ENCODE results near the gene MAD1L1. TPM values are rescaled to one million over a fixed set of nuclear protein-coding genes. Genes with fewer than 3 reads are reported as not detected.

MAD1L1 gene
- total and polyA plus RNA-seq, 2 donors (not counting 3 experiments of a cell fraction or from before 2014, with no cell fraction given) = 34.1 to 42.3 TPM

DNA sequence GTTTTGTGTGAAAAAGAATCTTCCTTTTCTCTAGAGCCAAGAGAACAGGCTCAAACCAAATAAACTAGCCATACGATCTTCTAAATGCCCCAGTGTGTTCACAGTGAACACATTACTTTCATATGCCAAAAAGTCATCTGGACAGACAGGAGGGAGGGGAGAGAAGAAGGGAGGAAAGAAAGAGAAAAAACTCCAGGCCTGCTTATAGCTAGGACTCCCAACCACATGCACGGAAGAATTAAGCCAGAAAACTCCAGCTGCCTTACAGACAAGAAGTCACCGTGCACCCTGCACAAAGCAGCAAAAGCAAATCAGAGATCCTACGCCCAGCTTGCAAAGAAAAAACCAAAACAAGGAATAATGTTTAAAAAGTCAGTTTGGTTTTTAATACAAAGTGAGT, 47.2 kb upstream of the MAD1L1 start:
- POLR2A ChIA-PET = no interaction called here
- H3K36me3 ChIP-seq (ENCODE audit: control insufficient read depth in 2 of 2, extremely low read depth in 1 of 2, insufficient read depth in 2 of 2, low read length in 2 of 2) = no peaks in the 10 kb centered on the region

GRCh38 chr7:2278026-2278425, 45.3 kb upstream of the MAD1L1 start:
- FAIRE-seq = no peak
- H3K9me1 ChIP-seq (replicated peaks; ENCODE audit: control insufficient read depth, extremely low read depth, insufficient read depth, low read length) = no peaks in the 10 kb centered on the region
- H4K20me1 ChIP-seq (replicated peaks; ENCODE audit: control insufficient read depth, extremely low read depth, insufficient read depth, low read length) = no peaks in the 10 kb centered on the region
- no peak for TF ChIP-seq MYC (IDR thresholded peaks at IDR 0.05; ENCODE audit: low read depth, low read length)
- no peak for TF ChIP-seq JUN (IDR thresholded peaks at IDR 0.05; ENCODE audit: borderline replicate concordance, insufficient read depth, insufficient read length, low read depth)
- TF ChIP-seq POLR2A (IDR thresholded peaks at IDR 0.05; ENCODE audit: low read depth, low read length) = no peak
- no peak for TF ChIP-seq FOS (IDR thresholded peaks at IDR 0.05; ENCODE audit: borderline replicate concordance, insufficient read depth, low read length)
- TF ChIP-seq, protein P1, sequence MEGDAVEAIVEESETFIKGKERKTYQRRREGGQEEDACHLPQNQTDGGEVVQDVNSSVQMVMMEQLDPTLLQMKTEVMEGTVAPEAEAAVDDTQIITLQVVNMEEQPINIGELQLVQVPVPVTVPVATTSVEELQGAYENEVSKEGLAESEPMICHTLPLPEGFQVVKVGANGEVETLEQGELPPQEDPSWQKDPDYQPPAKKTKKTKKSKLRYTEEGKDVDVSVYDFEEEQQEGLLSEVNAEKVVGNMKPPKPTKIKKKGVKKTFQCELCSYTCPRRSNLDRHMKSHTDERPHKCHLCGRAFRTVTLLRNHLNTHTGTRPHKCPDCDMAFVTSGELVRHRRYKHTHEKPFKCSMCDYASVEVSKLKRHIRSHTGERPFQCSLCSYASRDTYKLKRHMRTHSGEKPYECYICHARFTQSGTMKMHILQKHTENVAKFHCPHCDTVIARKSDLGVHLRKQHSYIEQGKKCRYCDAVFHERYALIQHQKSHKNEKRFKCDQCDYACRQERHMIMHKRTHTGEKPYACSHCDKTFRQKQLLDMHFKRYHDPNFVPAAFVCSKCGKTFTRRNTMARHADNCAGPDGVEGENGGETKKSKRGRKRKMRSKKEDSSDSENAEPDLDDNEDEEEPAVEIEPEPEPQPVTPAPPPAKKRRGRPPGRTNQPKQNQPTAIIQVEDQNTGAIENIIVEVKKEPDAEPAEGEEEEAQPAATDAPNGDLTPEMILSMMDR (IDR thresholded peaks at IDR 0.05; ENCODE audit: extremely low read depth in 1 of 2, insufficient read depth in 1 of 2, low read depth in 1 of 2, low read length in 2 of 2) = no peak
- TF ChIP-seq, protein P2, sequence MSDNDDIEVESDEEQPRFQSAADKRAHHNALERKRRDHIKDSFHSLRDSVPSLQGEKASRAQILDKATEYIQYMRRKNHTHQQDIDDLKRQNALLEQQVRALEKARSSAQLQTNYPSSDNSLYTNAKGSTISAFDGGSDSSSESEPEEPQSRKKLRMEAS (IDR thresholded peaks at IDR 0.05; ENCODE audit: insufficient read depth, insufficient read length) = no peak
- no peak for TF ChIP-seq EZH2 (IDR thresholded peaks at IDR 0.05; ENCODE audit: borderline replicate concordance, low read depth, low read length, severe bottlenecking)
- TF ChIP-seq POLR2AphosphoS5 (IDR thresholded peaks at IDR 0.05; ENCODE audit: insufficient read depth, low read depth, low read length) = no peak
- no peak for TF ChIP-seq GATA2 (IDR thresholded peaks at IDR 0.05; ENCODE audit: insufficient read depth, insufficient read length, low read depth, low read length)
- BruUV-seq (replicated peaks) = no TSS peak
- intact Hi-C loops (cut with micrococcal nuclease) (no loop called here), dilution Hi-C loops (cut with MboI; ENCODE audit: extremely low pct_ligation_motif_present, low sequenced_read_pairs) (no loop called here)
- CTCF ChIA-PET = no interaction called here
- H3K9me3 ChIP-seq (replicated peaks; ENCODE audit: control insufficient read depth, insufficient read depth, low read length) = no peaks in the 10 kb centered on the region
- no peaks in the 10 kb centered on the region for H3K79me2 ChIP-seq (ENCODE audit: control insufficient read depth, insufficient read depth, low read length)
- peaks cover 0 to 6% of the 10 kb centered on the region in 2 experiments for H3K36me3 ChIP-seq (ENCODE audit: control insufficient read depth in 2 of 2, extremely low read depth in 1 of 2, insufficient read depth in 2 of 2, low read length in 2 of 2)
- H3K4me3 ChIP-seq (replicated peaks in 1 of 3; ENCODE audit: insufficient read depth in 1 of 3, low read depth in 1 of 3, low read length in 3 of 3) = no peak overlapping the region
- H3K27me3 ChIP-seq (ENCODE audit: control insufficient read depth in 2 of 2, insufficient read depth in 2 of 2, low read length in 2 of 2) = no peaks in the 10 kb centered on the region
- no peak overlapping the region for H2AFZ ChIP-seq (ENCODE audit: low read depth, low read length)
- POLR2A ChIA-PET = no interaction called here
- H3K4me2 ChIP-seq (ENCODE audit: insufficient read depth, low read length) = no peak overlapping the region
- H3K4me1 ChIP-seq (ENCODE audit: control insufficient read depth, extremely low read depth, insufficient read depth, low read length) = no peaks in the 10 kb centered on the region
- DNase-seq (ENCODE audit: low read depth, low spot score) = no peak
- no peak overlapping the region for H3K9ac ChIP-seq (replicated peaks; ENCODE audit: extremely low read depth, insufficient read depth, low read length)
- no peak overlapping the region for H3K27ac ChIP-seq (ENCODE audit: insufficient read depth, low read depth, low read length)

More for the DNA sequence above, 47.2 kb upstream of the MAD1L1 start:
- Histone ChIP-seq H3K4me3 (replicated peaks in 1 of 3; ENCODE audit: insufficient read depth in 1 of 3, low read depth in 1 of 3, low read length in 3 of 3) (no peak overlapping the region), H3K79me2 (ENCODE audit: control insufficient read depth, insufficient read depth, low read length) (no peaks in the 10 kb centered on the region), H3K9me3 (replicated peaks; ENCODE audit: control insufficient read depth, insufficient read depth, low read length) (no peaks in the 10 kb centered on the region), H3K4me2 (ENCODE audit: insufficient read depth, low read length) (no peak overlapping the region), H3K27me3 (ENCODE audit: control insufficient read depth in 2 of 2, insufficient read depth in 2 of 2, low read length in 2 of 2) (no peaks in the 10 kb centered on the region), H3K27ac (ENCODE audit: insufficient read depth, low read depth, low read length) (no peak overlapping the region), H2AFZ (ENCODE audit: low read depth, low read length) (no peak overlapping the region), H3K4me1 (ENCODE audit: control insufficient read depth, extremely low read depth, insufficient read depth, low read length) (no peaks in the 10 kb centered on the region), H4K20me1 (replicated peaks; ENCODE audit: control insufficient read depth, extremely low read depth, insufficient read depth, low read length) (no peaks in the 10 kb centered on the region), H3K9me1 (replicated peaks; ENCODE audit: control insufficient read depth, extremely low read depth, insufficient read depth, low read length) (no peaks in the 10 kb centered on the region), H3K9ac (replicated peaks; ENCODE audit: extremely low read depth, insufficient read depth, low read length) (no peak overlapping the region)
- CTCF ChIA-PET = interaction anchor here (0.5 kb wide), 1 partner anchor 615 kb away, joined by 3 read pairs; no protein-coding TSS in a partner anchor
- TF ChIP-seq POLR2AphosphoS5 (IDR thresholded peaks at IDR 0.05; ENCODE audit: insufficient read depth, low read depth, low read length) (no peak), POLR2A (IDR thresholded peaks at IDR 0.05; ENCODE audit: low read depth, low read length) (no peak), EZH2 (IDR thresholded peaks at IDR 0.05; ENCODE audit: borderline replicate concordance, low read depth, low read length, severe bottlenecking) (no peak)
- intact Hi-C loops (cut with micrococcal nuclease) (no loop called here), dilution Hi-C loops (cut with MboI; ENCODE audit: extremely low pct_ligation_motif_present, low sequenced_read_pairs) (no loop called here)
- no peak for FAIRE-seq
- no peak for DNase-seq (ENCODE audit: low read depth, low spot score)
- BruUV-seq (replicated peaks) = no TSS peak
